PC-9 (cell line): ENCODE measurements around the gene KCNF1. TPM values are rescaled to one million over a fixed set of nuclear protein-coding genes. Genes with fewer than 3 reads are reported as not detected.

Experiments
- BruUV-seq: library from RNA; stranded (reverse); fragments of 400-500 nt; replicated peaks from 2 replicates; lab custom pipeline; 2021; lab: Mats Ljungman, UMichigan
- CTCF ChIA-PET: fragments of 300-600 bp; sonication (Branson Sonifier 250); formaldehyde crosslinking; loops from one replicate; lab custom pipeline; 2022; ENCODE audit warnings: antibody characterized with exemption; lab: Charles Lee
- POLR2A ChIA-PET: fragments of 300-600 bp; sonication (Branson Sonifier 250); formaldehyde crosslinking; loops from one replicate; lab custom pipeline; 2022; ENCODE audit warnings: antibody characterized with exemption; ENCODE audit not compliant: unreplicated experiment; lab: Charles Lee
- DNase-seq, 2 experiments: peaks; one replicate each; pipeline versions ENCODE4 v3.0.0 to v3.0.0-alpha.2; 2015 to 2022; ENCODE audit warnings: mixed read lengths in 1 of 2
- H2AFZ ChIP-seq: fragments of 200-600 bp; sonication (generic); 2 replicates; pipeline ENCODE4 v1.8.1; 2017; ENCODE audit warnings: antibody characterized with exemption
- H3F3A ChIP-seq: fragments of 200-600 bp; sonication (generic); 2 replicates; pipeline ENCODE4 v1.8.1; 2017; ENCODE audit warnings: antibody characterized with exemption, mild to moderate bottlenecking, low read depth; ENCODE audit not compliant: insufficient read depth
- H3K27ac ChIP-seq: fragments of 200-600 bp; sonication (generic); 2 replicates; pipeline ENCODE4 v1.6.1; 2016; ENCODE audit warnings: mixed run types
- H3K27me3 ChIP-seq: fragments of 200-600 bp; sonication (generic); 2 replicates; pipeline ENCODE4 v1.6.1; 2016; ENCODE audit warnings: low read depth, mixed run types; ENCODE audit not compliant: insufficient read depth
- H3K36me3 ChIP-seq: fragments of 200-600 bp; sonication (generic); 2 replicates; pipeline ENCODE4 v1.6.1; 2016; ENCODE audit warnings: low read depth, mixed run types
- H3K4me1 ChIP-seq: fragments of 200-600 bp; sonication (generic); replicated peaks from 2 replicates; pipeline ENCODE4 v1.6.1; 2016; ENCODE audit warnings: mixed run types; ENCODE audit not compliant: insufficient read depth
- H3K4me2 ChIP-seq: fragments of 200-600 bp; sonication (generic); 2 replicates; pipeline ENCODE4 v1.6.1; 2017; ENCODE audit warnings: mixed run types
- H3K4me3 ChIP-seq: fragments of 200-600 bp; sonication (generic); 2 replicates; pipeline ENCODE4 v1.6.1; 2016; ENCODE audit warnings: mixed run types
- H3K79me2 ChIP-seq: fragments of 200-600 bp; sonication (generic); 2 replicates; pipeline ENCODE4 v1.6.1; 2017; ENCODE audit warnings: low read depth, mixed run types
- H3K9me2 ChIP-seq: fragments of 200-600 bp; sonication (generic); 2 replicates; pipeline ENCODE4 v1.8.1; 2017; ENCODE audit warnings: mild to moderate bottlenecking; ENCODE audit not compliant: insufficient read depth
- H3K9me3 ChIP-seq: fragments of 200-600 bp; sonication (generic); 2 replicates; pipeline ENCODE4 v1.8.1; 2016; ENCODE audit warnings: low read depth; ENCODE audit not compliant: insufficient read depth
- H4K20me1 ChIP-seq: fragments of 200-600 bp; sonication (generic); 2 replicates; pipeline ENCODE4 v1.8.1; 2017; ENCODE audit not compliant: insufficient read depth
- EZH2 ChIP-seq: fragments of 200-600 bp; sonication (generic); IDR thresholded peaks from 2 replicates; pipeline ENCODE4 v1.8.0; 2017; ENCODE audit warnings: antibody characterized with exemption, low read depth
- intact Hi-C: fragments of 100-400 bp; cut with micrococcal nuclease; formaldehyde crosslinking; loops from one replicate; pipeline ENCODE4 v1.10.0; 2022; ENCODE audit not compliant: unreplicated experiment
- total RNA-seq: library from RNA; stranded (reverse); gene quantifications from 2 replicates; pipeline ENCODE4 v1.2.3, GENCODE V29; 2021
- TF ChIP-seq, protein P1 (sequence below): fragments of 200-600 bp; sonication (generic); conservative IDR thresholded peaks from 2 replicates; pipeline ENCODE4 v1.6.1; 2017; ENCODE audit warnings: mixed run types, antibody characterized with exemption, mild to moderate bottlenecking, moderate library complexity

Gene KCNF1
- total RNA-seq, 1 experiment from 2014 or later: 1.0 TPM

DNA sequence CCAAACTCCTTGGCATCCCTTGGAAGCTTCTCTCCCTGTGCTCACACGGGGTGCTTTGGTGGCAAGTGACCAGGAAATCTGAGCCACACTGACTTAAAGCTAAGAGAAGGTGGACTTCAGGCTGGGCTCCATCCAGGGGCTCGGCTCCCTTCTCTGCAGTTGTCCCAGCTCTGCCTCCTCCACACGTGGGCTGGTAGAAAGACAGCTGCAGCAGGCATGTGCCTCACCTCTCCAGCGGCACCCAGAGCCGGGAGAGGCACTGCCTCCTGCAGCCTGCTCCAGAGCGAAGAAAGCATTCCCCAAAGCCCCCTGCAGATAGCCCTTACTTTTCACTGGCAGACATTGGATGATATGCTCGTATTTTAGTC is 11.3 kb downstream of the KCNF1 start:
- Histone ChIP-seq H3K36me3 (no peaks in the 10 kb centered on the region), H3K9me2 (no peaks in the 10 kb centered on the region), H3K27ac (no peak overlapping the region), H3K4me1 (no peaks in the 10 kb centered on the region), H3K27me3 (no peaks in the 10 kb centered on the region; the same call in 1 of the 2 replicates), H4K20me1 (no peaks in the 10 kb centered on the region), H3K4me3 (no peak overlapping the region), H3K4me2 (no peak overlapping the region), H3K79me2 (no peaks in the 10 kb centered on the region), H2AFZ (no peak overlapping the region), H3K9me3 (no peaks in the 10 kb centered on the region), H3F3A (no peaks in the 10 kb centered on the region)
- POLR2A ChIA-PET: no interaction called here
- intact Hi-C loops: no loop called here
- no peak for TF ChIP-seq EZH2
- TF ChIP-seq, protein P1, sequence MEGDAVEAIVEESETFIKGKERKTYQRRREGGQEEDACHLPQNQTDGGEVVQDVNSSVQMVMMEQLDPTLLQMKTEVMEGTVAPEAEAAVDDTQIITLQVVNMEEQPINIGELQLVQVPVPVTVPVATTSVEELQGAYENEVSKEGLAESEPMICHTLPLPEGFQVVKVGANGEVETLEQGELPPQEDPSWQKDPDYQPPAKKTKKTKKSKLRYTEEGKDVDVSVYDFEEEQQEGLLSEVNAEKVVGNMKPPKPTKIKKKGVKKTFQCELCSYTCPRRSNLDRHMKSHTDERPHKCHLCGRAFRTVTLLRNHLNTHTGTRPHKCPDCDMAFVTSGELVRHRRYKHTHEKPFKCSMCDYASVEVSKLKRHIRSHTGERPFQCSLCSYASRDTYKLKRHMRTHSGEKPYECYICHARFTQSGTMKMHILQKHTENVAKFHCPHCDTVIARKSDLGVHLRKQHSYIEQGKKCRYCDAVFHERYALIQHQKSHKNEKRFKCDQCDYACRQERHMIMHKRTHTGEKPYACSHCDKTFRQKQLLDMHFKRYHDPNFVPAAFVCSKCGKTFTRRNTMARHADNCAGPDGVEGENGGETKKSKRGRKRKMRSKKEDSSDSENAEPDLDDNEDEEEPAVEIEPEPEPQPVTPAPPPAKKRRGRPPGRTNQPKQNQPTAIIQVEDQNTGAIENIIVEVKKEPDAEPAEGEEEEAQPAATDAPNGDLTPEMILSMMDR: no peak
- no TSS peak for BruUV-seq
- CTCF ChIA-PET: no interaction called here
- DNase-seq: no peak

DNA sequence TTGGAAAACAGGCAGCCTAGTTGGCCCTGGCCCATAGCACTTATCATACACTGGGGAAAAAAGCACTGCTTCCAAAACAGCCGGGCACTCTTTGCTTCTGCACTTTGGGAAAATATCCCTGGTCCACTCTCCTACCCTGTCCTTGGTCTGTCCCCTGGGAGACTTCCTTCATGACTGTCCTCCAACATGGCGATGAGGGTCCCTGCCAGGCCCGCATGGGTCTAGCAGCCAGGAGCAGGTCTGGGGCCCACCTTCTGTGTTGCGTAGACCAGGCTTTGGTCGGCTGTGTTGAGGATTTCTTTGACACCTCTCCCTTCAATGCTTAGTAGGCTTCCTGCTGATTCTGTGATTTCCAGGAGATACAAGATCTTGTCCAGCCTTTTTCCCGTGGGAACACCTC is 12.2 kb downstream of the KCNF1 start:
- TF ChIP-seq, protein P1: no peak
- TF ChIP-seq EZH2: no peak
- Histone ChIP-seq H3K27me3 (no peaks in the 10 kb centered on the region; the same call in 1 of the 2 replicates), H3K79me2 (no peaks in the 10 kb centered on the region), H2AFZ (no peak overlapping the region), H3K36me3 (no peaks in the 10 kb centered on the region), H3K9me3 (no peaks in the 10 kb centered on the region), H3K27ac (no peak overlapping the region), H3K4me3 (no peak overlapping the region), H3K4me1 (no peaks in the 10 kb centered on the region), H3F3A (no peaks in the 10 kb centered on the region), H3K4me2 (no peak overlapping the region), H3K9me2 (no peaks in the 10 kb centered on the region), H4K20me1 (no peaks in the 10 kb centered on the region)
- CTCF ChIA-PET: no interaction called here
- no TSS peak for BruUV-seq
- intact Hi-C loops: no loop called here
- no peak for DNase-seq
- POLR2A ChIA-PET: no interaction called here

DNA sequence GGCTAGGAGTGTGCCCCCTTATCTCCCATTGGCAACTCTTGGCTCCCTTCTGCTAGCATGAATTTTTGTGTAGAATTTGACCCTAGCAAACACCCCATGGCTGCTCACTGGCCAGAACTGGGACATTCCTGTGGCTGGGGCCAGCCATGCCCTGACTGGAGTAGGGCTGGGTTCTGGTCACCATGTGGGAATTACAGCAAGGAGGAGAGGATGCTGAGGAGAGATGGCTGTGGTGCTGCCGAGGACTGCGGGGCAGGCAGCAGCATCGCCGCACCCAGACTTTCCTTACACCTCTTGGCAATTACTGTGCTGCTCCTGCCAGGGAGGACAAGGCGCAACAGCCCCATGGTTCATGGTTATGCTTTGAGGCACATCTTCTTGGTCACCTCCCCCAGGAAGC is 12.7 kb downstream of the KCNF1 start:
- intact Hi-C loops: no loop called here
- H3K4me3 ChIP-seq: no peak overlapping the region
- POLR2A ChIA-PET: no interaction called here
- no peaks in the 10 kb centered on the region for H3K4me1 ChIP-seq
- no peaks in the 10 kb centered on the region; the same call in 1 of the 2 replicates for H3K27me3 ChIP-seq
- no peaks in the 10 kb centered on the region for H3K79me2 ChIP-seq
- no TSS peak for BruUV-seq
- no peaks in the 10 kb centered on the region for H3F3A ChIP-seq
- H4K20me1 ChIP-seq: no peaks in the 10 kb centered on the region
- TF ChIP-seq, protein P1: no peak
- TF ChIP-seq EZH2: no peak
- DNase-seq: no peak
- no peaks in the 10 kb centered on the region for H3K36me3 ChIP-seq
- no peak overlapping the region for H3K4me2 ChIP-seq
- no peaks in the 10 kb centered on the region for H3K9me3 ChIP-seq
- H2AFZ ChIP-seq: no peak overlapping the region
- CTCF ChIA-PET: no interaction called here
- no peaks in the 10 kb centered on the region for H3K9me2 ChIP-seq
- H3K27ac ChIP-seq: no peak overlapping the region
